HG03457 (cell line): ENCODE data around the gene C12orf76.
"Not testable (repeated sequence)": the region's sequence is repeated elsewhere in the genome, so short reads cannot be mapped to it uniquely, and the experiment has no call there.

Source experiments
- ATAC-seq: cut with Tn5 transposase; IDR thresholded peaks from one replicate; pipeline ENCODE4 v1.9.1; 2021; ENCODE audit warnings: moderate number of reproducible peaks; ENCODE audit not compliant: unreplicated experiment

The C12orf76 gene, protein sequence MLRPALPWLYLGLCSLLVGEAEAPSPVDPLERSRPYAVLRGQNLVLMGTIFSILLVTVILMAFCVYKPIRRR

DNA sequence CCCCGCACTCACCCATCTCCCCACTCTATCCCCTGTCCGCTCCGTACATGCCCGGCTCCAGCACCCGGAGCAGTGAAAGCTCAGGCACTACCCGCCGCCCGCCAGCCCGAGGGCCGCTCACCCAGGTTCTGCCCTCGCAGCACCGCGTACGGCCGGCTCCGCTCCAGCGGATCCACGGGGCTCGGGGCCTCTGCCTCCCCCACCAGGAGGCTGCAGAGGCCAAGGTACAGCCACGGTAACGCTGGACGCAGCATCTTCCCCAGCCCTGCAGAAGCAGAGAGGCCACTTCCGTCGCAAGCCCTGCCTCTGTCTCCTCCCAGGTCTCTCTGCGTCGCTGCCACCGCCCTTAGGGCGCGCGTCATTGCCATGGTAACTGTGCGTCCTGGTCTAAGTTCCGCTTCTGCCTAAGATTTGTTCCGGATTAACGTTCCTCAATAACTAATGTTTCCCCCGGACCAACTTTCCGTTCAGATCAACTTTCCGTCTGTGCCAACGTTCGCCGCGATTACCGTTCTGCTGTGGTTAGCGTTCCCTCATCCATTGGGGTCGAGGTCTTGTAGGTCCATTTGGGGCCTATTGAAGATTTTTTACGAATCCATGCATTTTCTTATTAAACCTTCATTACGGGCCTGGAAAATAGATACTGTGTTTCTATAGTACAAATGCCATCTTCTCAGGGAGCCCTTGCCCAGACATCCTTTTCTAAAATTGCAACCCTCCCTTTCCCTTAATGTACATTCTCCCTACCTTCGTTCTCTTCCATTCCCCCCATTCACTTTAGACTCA, at the start of gene C12orf76:
TSS of gene C12orf76 (minus strand) at position 281 of the 786 bp plus-strand sequence. CDS start at position 254, 27 bp downstream.
- ATAC-seq, result peak; percentile 95

DNA sequence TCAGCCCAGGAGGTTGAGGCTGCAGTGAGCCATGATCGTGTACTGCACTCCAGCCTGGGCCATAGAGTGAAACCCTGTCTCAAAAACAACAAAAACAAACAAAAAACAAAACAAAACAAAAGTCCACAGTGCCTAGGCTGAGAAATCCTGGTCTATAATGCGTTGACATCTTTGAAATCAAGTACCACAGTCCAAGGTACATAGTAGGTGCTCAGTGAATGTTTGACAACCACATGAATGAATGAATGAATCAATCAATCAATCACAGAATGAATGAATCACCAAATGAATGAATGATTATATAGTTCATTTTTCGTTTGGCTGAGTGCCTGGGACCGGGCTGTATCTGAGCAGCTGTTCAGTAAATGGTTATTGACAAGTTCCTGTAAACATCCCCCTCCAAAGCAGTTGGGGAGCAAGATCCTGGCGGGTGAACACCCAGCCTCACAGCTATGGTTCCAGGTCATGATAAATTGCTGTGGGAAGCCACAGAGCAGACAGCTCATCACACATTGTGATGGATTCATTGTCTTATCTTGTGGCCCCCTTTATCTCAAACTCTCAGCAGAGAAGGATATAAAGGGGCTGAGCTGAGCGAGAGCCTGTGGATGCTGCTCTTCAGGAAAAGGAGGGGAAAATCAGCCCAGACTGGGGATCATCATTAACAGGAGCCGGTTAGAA, 45.4 kb upstream of the C12orf76 start:
- no peak for ATAC-seq

DNA sequence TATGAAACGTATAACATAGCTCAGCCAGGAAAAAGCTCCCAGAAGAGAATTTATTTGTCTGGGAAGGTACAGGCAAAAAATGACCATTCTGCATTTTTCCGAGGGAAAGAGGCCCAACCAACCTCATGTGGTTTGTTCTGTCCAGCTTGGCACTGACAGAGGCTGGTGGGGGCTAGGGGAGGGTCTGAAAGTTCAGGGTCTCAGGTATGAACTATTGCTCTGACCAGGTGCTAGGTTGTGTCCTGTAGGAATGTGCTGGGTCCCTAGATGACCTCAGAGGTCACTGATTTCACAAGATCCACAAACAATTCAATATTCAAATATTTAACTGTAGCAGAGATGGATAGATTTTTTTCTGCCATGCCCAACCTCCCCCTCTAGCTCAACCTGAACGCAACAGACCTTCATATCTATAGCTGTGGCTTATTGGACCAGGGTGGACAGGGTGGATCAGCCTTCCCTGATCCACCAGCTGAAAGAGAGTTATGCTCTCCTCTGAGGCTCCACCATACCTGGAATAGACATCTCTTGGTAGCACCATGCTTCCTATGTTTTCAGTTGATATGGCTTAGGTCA, 42.9 kb upstream of the C12orf76 start:
- no peak for ATAC-seq

DNA sequence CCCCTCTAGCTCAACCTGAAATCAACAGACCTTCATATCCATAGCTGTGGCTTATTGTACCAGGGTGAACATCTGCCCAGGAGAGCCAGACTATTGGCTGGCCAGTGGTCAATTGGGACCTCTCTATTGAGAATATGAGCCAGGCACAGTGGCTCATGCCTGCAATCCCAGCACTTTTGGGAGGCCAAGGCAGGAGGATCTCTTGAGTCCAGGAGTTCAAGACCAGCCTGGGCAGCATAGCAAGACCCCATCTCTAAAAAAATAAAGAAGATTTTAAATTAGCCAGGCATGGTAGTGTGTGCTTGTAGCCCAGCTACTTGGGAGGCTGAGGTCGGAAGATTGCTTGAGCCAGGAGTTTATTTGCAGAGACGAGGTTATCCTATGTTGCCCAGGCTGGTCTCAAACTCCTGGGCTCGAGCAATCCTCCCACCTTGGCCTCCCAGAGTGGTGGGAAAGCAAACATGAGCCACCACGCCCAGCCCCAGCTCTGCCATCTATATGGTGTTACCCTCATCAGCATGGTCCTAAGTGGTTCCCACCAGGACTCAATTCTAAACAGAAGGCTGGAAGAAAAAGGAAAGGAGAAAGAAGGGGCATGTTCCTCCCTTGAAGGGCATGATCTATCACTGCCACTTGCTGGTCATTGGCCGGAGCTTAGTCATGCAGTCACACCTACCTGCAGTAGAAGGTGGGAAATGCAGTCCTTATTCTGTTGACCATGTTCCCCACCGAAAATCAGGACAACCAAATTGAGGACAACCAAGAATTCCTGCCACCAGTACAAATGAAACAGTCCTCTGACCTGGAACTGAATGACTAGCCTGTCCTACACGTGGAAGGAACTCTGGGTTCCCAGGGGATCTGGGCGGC, 42.2 kb upstream of the C12orf76 start:
- no peak for ATAC-seq

DNA sequence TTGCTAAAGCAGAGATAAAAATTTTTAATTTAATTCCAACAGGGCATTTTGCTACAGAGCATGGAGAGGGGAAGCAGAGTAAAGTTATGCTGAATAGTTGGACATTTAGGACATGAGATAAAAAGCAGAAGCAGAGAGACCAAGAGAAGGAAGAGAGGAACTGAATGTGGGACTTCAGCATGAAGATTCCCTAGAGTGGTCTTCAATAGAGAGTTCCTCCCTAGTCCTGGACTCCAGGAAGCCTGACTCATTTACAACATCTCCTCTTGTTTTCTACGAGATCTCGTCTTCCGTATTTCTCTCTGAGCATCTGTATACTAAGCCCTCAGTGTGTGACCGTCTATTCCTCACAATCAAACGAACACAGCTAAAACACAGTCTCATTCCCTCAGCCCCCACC, 40.6 kb upstream of the C12orf76 start:
- no peak for ATAC-seq

DNA sequence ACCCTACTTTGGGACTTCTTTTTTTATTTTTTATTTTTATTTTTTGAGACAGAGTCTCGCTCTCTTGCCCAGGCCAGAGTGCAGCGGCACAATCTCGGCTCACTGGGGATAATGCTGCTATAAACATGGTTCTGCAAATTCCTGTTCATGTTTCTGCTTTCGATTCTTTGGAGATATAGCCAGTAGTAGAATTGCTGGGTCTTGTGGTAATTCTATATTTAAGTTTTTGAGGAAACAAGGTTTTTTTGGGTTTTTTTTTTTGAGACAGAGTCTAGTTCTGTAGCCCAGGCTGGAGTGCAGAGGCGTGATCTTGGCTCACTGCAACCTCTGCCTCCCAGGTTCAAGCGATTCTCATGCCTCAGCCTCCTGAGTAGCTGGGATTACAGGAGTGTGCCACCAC, 39.9 kb upstream of the C12orf76 start:
- not testable (repeated sequence) for ATAC-seq

DNA sequence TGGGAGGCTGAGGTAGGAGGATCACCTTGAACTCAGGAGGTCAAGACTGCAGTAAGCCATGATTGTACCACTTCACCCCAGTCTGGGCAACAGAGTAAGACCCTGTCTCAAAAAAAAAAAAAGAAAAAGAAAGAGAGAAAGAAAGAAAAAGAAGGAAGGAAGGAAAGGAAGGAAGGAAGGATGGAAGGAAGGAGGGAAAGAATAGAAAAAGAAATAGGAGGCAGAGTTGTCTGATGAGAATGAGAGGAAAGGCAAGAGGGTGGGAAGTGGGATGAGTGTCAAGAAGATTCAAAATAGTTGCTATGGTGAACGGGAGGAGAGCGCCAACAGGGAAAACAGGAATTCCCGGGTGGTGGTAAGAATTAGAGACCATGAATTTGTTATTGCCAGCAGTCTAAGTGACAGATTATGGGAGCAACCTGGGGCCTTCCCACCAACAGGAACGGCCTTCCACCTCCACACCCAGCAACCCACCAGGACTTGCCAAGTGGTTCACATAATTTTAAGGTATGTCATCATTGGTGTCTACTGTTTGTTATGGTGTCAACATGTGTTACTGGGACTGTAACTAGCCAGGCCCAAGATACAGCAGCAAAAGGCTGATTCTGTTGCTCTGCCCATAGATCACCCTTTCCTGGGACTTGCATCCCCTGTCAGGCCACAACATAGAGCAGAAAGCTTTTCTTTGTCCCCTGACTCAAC, 36.1 kb upstream of the C12orf76 start:
- ATAC-seq, result no peak

DNA sequence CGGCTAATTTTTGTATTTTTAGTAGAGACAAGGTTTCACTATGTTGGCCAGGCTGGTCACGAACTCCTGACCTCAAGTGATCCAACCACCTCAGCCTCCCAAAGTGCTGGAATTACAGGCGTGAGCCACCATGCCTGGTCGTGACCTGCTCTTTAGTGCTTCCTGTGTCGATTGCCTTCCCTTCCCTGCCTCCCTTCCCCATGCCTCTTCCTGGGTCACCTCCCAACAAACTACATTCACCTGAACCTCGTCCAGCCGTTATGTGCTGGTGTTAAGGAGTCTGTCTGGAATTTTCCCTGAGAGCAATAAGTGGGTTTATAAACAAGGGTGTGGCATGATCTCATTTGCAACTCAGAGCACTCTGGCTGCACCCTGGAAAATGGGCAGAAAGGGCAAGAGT, 32.1 kb upstream of the C12orf76 start:
- no peak for ATAC-seq

DNA sequence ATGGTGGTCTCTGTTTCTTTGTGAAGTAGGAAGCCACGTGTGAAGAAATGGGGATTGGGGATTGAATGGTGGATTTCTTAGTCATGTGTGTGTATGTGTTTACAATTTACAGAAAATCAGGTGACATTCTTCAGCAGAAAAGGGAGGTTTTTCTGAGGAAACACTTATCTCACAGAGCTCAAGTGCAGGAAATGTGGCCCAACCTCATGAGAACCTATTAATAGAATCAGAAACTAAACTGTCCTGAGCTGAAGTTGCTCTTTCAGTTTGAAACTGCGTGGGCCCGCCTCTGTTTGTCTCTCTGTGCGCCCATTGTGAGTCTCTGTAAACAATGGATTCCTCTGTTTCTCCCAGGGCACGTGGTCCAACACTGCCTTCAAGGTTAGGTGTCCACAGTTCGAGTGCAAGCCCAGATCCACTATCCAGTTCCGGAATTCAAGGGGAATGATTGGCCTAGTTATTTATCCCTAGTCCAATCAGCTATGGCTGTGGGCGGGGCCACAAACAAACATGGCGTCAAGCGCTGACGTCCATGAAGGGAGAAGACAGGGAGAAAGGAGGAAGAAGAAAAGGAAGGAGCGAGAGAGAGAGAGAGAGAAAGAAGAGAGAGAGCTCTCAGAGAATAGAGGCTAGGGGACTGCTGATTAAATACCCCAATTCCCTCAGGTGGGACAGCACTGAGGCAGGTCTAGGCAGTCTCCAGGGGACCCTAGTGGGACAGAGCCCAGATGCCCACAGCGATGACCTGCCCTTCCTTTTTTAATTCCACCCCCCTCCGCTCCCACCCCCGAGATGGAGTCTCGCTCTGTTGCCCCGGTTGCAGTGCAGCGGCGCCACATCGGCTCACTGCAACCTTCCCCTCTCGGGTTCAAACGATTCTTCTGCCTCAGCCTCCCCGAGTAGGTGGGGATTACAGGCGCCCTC, 31.4 kb upstream of the C12orf76 start:
- ATAC-seq, result peak; percentile 78

DNA sequence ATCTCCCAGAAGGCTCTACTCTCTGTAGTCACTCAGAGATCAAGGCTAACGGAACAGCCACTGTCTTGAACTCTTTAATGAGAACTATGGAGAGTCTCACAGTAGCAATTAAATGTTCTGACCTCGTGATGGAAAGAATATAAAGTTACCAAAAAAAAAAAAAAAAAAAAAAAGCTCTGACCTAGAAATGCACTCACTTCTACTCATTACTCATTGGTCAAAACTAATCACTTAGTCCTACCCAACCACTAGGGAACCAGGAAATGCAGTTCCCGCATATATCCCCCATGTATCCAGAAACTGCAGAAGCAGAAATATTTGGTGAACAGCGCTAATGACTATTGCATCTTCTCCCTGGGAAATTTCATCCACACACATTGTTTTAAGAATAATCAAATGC, 29.5 kb upstream of the C12orf76 start:
- ATAC-seq, result no peak

DNA sequence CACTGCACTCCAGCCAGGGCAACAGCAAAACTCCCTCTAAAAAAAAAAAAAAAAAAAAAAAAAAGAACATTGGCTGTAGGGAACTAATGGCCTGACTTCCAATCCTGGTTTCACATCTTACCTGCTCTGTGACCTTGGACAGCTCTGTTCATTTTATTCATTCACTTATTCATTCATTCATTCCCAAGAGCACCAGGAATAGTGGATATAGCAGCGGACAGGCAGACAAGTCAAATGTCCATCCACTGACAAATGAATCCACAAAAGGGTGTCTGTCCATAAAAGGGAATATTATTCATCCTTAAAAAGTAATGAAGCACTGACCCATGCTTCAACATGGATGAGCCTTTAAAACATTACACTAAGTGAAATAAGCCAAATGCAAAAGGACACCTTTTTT, 27.6 kb upstream of the C12orf76 start:
- ATAC-seq, result no peak

DNA sequence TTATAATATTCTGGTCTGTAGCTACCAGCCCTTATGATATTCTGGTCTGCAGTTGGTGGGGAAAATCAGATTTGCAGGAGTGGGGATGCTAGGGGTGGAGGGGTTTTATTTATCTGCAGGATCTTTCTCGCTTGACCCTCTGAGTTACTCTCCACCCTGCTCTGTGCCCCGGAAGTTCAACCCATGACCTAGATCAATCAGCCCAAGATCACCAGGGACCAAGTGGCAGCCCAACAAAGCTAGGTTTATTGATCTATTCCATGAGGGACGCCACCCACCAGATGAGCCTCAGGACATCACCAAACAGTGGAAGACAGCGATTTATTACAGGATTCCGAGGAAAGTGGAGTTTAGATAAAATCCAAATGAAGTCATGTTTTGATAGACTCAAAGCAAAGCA, 25.8 kb upstream of the C12orf76 start:
- no peak for ATAC-seq

DNA sequence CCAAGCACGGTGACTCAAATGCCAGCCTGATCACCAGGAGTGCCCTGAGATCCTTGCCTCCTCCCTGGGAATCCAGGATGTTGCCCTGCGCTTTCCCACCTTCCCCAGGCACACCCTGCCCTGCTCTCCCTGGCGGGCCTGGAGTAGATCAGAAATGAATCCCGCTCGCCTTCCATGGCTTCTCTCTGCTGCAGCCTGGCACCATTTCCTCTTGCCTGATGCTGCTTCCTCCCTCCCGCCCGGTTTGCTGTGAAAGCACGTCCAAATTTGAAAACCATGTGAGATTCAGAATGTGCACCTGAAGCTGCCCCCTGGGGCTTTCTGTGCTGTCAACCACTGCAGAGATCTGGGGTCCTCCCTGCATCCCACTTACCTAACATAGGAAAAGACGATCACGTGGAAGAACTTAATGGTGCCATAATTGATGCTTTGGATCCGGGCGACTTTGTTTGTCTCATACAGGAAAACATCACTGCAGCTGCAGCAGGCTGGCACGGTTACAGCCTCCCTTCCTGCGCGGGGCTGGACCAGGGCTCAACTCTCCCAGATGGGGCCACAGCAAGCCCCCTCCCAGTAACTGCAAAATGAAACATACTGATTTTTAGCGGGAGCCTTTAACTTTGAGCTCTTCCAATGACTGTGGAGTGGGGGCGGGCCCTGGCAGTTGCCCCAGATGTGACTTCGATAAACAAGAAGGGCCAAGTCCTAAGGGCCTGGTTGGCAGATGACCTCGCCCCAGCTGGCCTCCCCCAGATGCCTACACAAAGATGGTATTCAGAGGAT, 24.9 kb upstream of the C12orf76 start:
- ATAC-seq, result no peak

DNA sequence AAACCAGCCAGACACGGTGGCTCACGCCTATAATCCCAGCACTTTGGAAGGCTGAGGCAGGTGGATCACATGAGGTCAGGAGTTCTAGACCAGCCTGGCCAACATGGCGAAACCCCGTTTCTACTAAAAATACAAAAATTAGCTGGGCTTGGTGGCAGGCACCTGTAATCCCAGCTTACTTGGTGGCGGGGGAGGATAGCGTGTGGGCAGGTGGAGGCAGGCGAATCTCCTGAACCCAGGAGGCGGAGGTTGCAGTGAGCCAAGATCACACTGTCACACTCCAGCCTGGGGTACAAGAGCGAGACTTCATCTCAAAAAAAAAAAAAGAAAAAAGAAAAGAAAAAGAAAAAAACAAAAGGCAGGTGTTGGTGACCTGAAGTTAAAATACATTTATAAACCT, 24.3 kb upstream of the C12orf76 start:
- not testable (repeated sequence) for ATAC-seq

DNA sequence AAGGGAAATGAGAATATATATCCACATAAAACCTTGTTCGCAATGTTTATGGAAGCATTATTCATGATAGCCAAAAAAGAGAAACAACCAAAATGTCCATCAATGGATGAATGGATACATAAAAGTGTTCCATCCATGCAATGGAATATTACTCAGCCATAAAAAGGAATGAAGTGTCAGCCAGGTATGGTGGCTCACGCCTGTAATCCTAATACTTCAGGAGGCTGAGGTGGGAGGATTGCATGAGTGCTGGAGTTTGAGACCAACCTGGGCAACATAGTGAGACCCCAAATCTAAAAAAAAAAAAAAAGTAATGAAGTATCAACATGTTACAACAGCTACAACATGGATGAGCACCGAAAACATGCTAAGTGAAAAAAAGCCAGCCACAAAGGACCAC, 23.6 kb upstream of the C12orf76 start:
- no peak for ATAC-seq

DNA sequence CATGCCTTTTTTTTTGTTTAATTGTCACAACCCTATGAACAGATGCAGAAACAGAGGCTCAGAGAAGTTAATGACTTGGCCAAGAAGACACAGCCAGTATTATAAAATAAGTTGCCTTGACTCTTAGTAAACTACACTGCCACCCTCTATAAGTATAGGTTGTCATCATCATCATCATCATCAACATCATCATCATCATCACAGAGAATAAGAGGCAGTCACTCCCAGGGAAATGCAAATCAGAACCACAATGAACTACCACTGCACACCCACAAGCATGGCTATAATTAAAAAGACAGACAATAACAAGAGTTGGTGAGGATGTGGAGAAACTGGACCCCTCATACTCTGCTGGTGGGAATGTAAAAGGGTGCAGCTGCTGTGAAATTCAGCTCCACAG, 23.2 kb upstream of the C12orf76 start:
- ATAC-seq, result no peak

DNA sequence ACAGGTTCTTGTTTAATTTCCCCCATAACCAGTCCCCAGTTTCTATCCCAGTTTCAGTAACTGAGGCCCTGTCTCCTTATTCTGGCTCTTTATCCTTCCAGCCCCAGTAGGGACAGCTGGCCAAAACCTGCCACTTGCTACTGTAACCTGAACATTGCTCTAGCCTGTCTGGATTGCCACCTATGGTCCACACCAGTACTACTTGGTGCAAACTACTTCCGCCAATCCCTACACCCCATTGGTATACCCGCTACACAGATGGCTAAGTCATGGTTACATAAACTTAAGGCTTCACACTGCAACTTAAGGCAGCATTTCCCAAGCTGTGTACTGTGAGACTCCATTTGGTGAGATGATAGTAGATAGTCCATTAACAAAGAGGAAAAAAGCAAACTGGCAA, 20.3 kb upstream of the C12orf76 start:
- ATAC-seq, result no peak

DNA sequence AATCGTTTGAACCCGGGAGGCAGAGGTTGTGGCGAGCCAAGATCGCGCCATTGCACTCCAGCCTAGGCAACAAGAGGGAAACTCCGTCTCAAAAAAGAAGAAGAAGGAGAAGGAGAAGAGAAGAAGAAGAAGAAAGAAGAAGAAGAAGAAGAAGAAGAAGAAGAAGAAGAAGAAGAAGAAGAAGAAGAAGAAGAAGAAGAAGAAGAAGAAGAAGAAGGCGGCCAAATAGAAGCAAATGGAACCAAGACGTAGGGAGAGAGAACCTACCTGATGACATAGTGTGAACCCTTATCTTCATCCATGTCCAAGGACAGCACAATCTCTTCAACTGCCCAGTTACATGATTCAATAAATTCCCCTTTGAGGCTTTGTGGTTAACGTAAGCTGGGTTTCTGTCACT, 19.8 kb upstream of the C12orf76 start:
- not testable (repeated sequence) for ATAC-seq

DNA sequence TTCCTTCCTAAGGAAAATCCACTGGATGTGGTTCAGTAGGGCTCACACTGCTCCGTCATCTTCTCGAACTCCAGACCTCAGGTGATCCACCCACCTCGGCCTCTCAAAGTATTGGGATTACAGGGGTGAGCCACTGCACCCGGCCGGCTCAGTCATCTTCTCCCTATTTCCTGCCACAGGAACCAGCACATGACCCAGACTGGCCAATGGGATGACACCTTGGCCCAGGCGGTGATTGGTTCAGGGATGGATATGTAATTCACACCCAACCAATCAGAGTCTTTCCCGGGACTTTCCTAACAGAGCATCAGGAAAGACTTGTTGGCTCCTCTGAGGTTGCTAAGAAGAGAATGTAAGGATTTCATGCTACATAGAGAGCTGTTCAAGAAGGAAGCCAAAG, 19.2 kb upstream of the C12orf76 start:
- ATAC-seq, result no peak
